ENCODE measurements around the gene ABCA10.

The ABCA10 gene

GRCh38 chr17:69111794-69112193, 116.8 kb downstream of the ABCA10 start:
- Histone ChIP-seq H3K36me3 (ENCODE audit: control insufficient read depth, insufficient read depth, low read length) (no peaks in the 10 kb centered on the region), H3K9me3 (ENCODE audit: control insufficient read depth, low read length) (no peaks in the 10 kb centered on the region)

GRCh38 chr17:69105907-69106730, 122.5 kb downstream of the ABCA10 start:
- H3K9me3 ChIP-seq (ENCODE audit: control insufficient read depth, low read length): no peaks in the 10 kb centered on the region
- no peak overlapping the region for H3K4me3 ChIP-seq (ENCODE audit: low read length)
- no peaks in the 10 kb centered on the region for H3K27me3 ChIP-seq (ENCODE audit: control insufficient read depth, insufficient read depth, low read length)
- H3K4me1 ChIP-seq (ENCODE audit: control insufficient read depth, insufficient read depth, low read length): no peaks in the 10 kb centered on the region
- no peak overlapping the region for H3K9ac ChIP-seq (ENCODE audit: low read length)
- no peaks in the 10 kb centered on the region for H3K36me3 ChIP-seq (ENCODE audit: control insufficient read depth, insufficient read depth, low read length)

More at GRCh38 chr17:69111794-69112193, 116.8 kb downstream of the ABCA10 start:
- Histone ChIP-seq H3K4me3 (ENCODE audit: low read length) (no peak overlapping the region), H3K4me1 (ENCODE audit: control insufficient read depth, insufficient read depth, low read length) (no peaks in the 10 kb centered on the region), H3K9ac (ENCODE audit: low read length) (no peak overlapping the region), H3K27me3 (ENCODE audit: control insufficient read depth, insufficient read depth, low read length) (no peaks in the 10 kb centered on the region)

- no peaks in the 10 kb centered on the region for H3K36me3 ChIP-seq (ENCODE audit: control insufficient read depth, insufficient read depth, low read length)
- no peaks in the 10 kb centered on the region for H3K9me3 ChIP-seq (ENCODE audit: control insufficient read depth, low read length)
- H3K27me3 ChIP-seq (ENCODE audit: control insufficient read depth, insufficient read depth, low read length): no peaks in the 10 kb centered on the region
- no peak overlapping the region for H3K4me3 ChIP-seq (ENCODE audit: low read length)
- no peaks in the 10 kb centered on the region for H3K4me1 ChIP-seq (ENCODE audit: control insufficient read depth, insufficient read depth, low read length)
- no peak overlapping the region for H3K9ac ChIP-seq (ENCODE audit: low read length)
Measured at GRCh38 chr17:69103557-69104233, 124.9 kb downstream of the ABCA10 start.

GRCh38 chr17:69098625-69099024, 130.0 kb downstream of the ABCA10 start:
- H3K36me3 ChIP-seq (ENCODE audit: control insufficient read depth, insufficient read depth, low read length): no peaks in the 10 kb centered on the region
- no peaks in the 10 kb centered on the region for H3K4me1 ChIP-seq (ENCODE audit: control insufficient read depth, insufficient read depth, low read length)
- H3K9me3 ChIP-seq (ENCODE audit: control insufficient read depth, low read length): no peaks in the 10 kb centered on the region
- H3K9ac ChIP-seq (ENCODE audit: low read length): no peak overlapping the region
- H3K27me3 ChIP-seq (ENCODE audit: control insufficient read depth, insufficient read depth, low read length): no peaks in the 10 kb centered on the region
- H3K4me3 ChIP-seq (ENCODE audit: low read length): no peak overlapping the region

Measured in mucosa of stomach (tissue), 1 donor.